ENCODE data around the gene CDH3.
"Not testable (repeated sequence)": the region's sequence is repeated elsewhere in the genome, so short reads cannot be mapped to it uniquely, and the experiment has no call there.

The CDH3 gene

GRCh38 chr16:68707340-68708152, 62.4 kb downstream of the CDH3 start:
- DNase-seq = no peak

- no peak for DNase-seq
Observed at GRCh38 chr16:68710211-68710610, 65.1 kb downstream of the CDH3 start.

GRCh38 chr16:68711421-68712139, 66.5 kb downstream of the CDH3 start:
- DNase-seq = no peak

- no peak for DNase-seq
Observed at GRCh38 chr16:68713361-68713760, 68.3 kb downstream of the CDH3 start.

DNA sequence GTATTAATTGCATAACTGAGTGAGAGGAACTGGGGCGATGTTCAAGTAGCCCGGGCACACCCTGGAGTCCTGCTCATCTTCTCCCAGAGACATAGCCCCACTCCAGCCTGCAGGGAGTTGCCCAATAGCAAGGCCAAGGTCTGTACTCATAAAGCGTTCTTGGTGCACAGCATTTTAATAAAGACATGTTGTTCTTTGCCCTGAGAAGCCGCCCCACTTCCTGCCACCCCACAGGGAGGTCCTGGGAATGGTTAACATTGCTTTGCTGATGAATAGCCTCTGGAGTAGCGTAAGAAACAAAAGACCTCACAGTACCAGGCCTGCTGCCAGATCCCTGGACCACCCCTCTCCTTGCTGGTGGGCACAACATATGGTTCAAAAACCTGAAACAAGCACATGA, 70.4 kb downstream of the CDH3 start:
- DNase-seq = no peak

- DNase-seq = not testable (repeated sequence)
Observed at GRCh38 chr16:68716516-68716915, 71.4 kb downstream of the CDH3 start.

GRCh38 chr16:68717684-68718083, 72.6 kb downstream of the CDH3 start:
- no peak for DNase-seq

DNA sequence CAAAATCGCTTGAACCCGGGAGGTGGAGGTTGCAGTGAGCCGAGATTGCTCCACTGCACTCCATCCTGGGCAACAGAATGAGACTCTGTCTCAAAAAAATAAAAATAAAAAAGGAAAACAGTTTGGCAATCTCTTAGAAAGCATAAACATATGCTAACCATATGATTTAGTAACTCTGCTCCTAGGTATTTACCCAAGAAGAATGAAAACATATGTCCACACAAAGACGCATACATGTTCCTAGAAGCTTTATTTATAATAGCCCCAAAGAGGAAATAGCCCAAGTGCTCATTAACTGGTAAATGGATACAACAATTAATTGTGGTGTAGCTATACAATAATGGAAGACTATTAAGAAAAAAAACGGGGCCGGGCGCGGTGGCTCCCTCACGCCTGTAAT, 73.5 kb downstream of the CDH3 start:
- DNase-seq = no peak

- DNase-seq = no peak
Observed at GRCh38 chr16:68719993-68720489, 74.9 kb downstream of the CDH3 start.

GRCh38 chr16:68722119-68723024, 77.3 kb downstream of the CDH3 start:
- no peak for DNase-seq

- DNase-seq = no peak
Observed at GRCh38 chr16:68724797-68725196, 79.7 kb downstream of the CDH3 start.

DNA sequence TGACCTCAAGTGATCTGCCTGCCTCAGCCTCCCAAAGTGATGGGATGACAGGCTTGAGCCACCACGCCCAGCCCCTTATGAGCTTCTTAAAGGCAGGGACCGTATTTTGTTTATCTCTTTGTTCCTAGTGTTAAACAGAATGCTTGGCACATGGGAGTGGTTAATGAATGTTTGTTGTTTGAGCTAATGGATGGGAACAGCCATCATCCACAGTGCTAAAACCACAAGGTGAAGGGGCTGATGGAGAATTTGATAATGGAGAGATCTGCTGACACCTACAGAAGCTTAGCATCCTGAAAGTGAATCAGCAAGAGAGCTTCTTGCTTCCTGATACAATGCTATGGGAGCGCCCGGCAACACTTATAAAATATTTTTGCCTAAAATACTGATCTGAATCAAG, 83.4 kb downstream of the CDH3 start:
- DNase-seq = no peak

DNA sequence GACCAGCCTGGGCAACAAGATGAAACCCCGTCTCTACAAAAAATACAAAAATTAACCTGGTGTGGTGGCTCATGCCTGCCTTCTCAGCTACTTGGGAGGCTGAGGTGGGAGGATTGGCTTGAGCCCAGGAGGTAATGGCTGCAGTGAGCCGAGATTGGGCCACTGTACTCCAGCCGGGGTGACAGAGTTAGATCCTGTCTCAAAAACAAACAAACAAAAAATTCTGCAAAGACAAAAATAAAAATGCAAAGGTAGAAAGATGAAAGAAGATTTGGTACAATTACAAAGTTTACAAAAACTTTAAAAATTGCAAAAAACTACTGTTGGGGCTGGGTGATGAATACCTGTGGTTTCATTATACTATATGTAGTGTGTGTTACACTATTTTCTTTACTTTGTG, 86.5 kb downstream of the CDH3 start:
- DNase-seq = no peak

DNA sequence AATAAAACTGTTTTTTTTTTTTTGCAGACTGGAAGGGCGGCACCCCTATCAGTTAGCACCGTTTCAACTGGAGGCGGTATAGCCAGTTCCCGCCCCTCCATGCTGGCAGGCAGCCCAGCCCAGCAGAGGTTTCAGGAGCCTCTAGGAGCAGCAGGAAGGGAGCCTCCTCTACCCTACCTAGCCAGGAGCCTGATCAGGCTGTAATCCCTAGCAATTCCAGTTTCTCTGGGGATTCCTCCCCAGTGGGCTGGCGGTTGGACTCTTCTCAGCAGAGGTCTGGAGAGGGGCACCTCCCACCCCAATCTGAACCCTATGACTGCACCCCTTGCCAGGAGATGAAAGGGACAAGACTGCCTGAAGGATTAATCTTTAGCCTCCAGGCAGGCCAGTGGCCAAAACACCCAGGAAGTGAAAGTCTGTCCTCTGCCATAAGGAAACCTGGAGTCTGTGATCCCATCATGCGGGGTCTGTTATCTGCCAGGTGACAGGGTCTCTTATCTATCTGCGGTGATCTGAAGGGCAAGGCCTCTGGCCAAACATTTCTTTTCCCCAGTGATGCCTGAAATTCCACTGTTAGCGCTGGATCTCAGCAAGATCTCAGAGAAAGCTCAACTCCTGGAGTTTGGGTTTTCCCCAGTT, 87.1 kb downstream of the CDH3 start:
- DNase-seq = peak; percentile 48

GRCh38 chr16:68732741-68733399, 87.8 kb downstream of the CDH3 start:
- no peak for DNase-seq

- DNase-seq = no peak
Observed at GRCh38 chr16:68733570-68733969, 88.5 kb downstream of the CDH3 start.

DNA sequence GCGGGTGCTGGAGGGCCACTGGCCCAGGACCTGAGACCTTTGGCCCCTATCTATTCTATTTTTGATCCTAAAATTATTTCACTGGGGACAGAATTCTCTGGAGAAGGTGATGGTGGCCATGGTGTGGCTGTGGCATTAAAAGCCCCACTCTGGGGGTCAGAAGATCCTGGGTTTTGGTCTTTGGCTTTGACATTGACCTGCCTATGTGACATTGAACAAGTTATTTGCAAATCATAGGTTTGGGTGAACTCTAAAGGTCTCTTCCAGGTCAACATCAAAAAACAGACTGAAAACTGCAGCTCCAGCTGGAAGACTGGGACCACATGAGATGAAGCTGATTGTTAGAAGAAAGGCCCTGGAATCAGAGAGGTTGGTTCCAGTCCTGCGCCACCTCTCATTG, 89.7 kb downstream of the CDH3 start:
- no peak for DNase-seq

DNA sequence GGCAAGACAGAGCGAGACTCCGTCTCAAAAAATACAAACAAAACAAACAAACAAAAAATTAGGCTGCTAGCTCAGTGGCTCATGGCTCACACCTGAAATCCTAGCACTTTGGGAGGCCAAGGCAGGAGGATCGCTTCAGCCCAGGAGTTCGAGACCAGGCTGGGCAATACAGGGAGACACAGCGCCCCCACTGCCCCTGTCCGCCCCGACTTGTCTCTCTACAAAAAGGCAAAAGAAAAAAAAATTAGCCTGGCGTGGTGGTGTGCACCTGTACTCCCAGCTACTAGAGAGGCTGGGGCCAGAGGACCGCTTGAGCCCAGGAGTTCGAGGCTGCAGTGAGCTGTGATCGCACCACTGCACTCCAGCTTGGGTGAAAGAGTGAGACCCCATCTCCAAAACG, 91.5 kb downstream of the CDH3 start:
- no peak for DNase-seq

GRCh38 chr16:68737046-68737729, 92.1 kb downstream of the CDH3 start, which contains the start of gene CDH1:
Gene CDH1 (plus strand): TSS chr16:68737292. CDS start chr16:68737416, 124 bp downstream.
- DNase-seq = peak; percentile 48

- no peak for DNase-seq
Observed at GRCh38 chr16:68737730-68738629, 92.9 kb downstream of the CDH3 start.
